Epithelial cell of proximal tubule (primary cell): Measurements from ENCODE around the gene PDF. TPM values are rescaled to one million over a fixed set of nuclear protein-coding genes. Genes with fewer than 3 reads are reported as not detected.

Source experiments
- DNase-seq: peaks from one replicate; pipeline ENCODE4 v3.0.0-alpha.2; 2011; ENCODE audit warnings: low read depth
- H3K4me3 ChIP-seq: 2 replicates; pipeline ENCODE4 v1.5.1; 2011; ENCODE audit warnings: low read depth, mild to moderate bottlenecking, low read length
- total RNA-seq: library from RNA; depleted of rRNA; stranded (reverse); fragments of >200 nt; gene quantifications from 2 replicates; pipeline ENCODE4 v1.2.3, GENCODE V29; 2015
- TF ChIP-seq, protein P1 (sequence below): conservative IDR thresholded peaks from 2 replicates; pipeline ENCODE4 v1.5.1; 2012; ENCODE audit warnings: low read depth, mild to moderate bottlenecking, low read length

The PDF gene
- total RNA-seq, 1 donor from 2014 or later: 23.8 TPM

- no peak for DNase-seq
- TF ChIP-seq, protein P1, sequence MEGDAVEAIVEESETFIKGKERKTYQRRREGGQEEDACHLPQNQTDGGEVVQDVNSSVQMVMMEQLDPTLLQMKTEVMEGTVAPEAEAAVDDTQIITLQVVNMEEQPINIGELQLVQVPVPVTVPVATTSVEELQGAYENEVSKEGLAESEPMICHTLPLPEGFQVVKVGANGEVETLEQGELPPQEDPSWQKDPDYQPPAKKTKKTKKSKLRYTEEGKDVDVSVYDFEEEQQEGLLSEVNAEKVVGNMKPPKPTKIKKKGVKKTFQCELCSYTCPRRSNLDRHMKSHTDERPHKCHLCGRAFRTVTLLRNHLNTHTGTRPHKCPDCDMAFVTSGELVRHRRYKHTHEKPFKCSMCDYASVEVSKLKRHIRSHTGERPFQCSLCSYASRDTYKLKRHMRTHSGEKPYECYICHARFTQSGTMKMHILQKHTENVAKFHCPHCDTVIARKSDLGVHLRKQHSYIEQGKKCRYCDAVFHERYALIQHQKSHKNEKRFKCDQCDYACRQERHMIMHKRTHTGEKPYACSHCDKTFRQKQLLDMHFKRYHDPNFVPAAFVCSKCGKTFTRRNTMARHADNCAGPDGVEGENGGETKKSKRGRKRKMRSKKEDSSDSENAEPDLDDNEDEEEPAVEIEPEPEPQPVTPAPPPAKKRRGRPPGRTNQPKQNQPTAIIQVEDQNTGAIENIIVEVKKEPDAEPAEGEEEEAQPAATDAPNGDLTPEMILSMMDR: no peak
- H3K4me3 ChIP-seq: peak overlapping the region; percentile 78
Measured at GRCh38 chr16:69328854-69329316, 1.5 kb downstream of the PDF start.

DNA sequence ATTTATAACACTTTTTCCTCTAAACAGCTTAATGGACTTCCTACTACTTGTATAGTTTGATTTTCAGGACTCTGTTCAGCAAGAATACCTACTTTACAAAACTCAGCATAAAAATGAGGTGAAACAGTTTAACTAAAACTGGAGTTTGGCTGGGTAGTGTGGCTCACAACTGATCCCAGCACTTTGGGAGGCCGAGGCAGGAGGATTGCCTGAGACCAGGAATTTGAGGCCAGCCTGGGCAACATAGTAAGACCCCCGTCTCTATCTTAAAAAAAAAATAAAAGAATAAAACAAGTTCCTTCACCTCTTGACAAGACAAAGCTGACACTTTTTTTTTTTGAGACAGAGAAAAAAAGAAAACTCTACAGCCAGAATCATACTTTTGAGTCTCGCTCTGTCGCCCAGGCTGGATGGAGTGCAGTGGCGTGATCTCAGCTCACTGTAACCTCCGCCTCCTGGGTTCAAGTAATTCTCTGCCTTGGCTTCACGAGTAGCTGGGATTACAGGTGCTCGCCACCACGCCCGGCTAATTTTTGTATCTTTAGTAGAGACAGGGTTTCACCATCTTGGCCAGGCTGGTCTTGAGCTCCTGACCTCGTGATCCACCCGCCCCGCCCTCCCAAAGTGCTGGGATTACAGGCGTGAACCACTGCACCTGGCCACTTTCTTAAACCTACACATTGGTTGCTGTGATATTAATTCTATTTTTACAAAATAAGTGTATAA is 2.6 kb downstream of the PDF start:
- TF ChIP-seq, protein P1: no peak
- peak overlapping the region; percentile 78 for H3K4me3 ChIP-seq
- no peak for DNase-seq

GRCh38 chr16:69326172-69326873 is 4.1 kb downstream of the PDF start:
- DNase-seq: peak; percentile 97
- peak overlapping the region; percentile 18 for H3K4me3 ChIP-seq
- TF ChIP-seq, protein P1: no peak

GRCh38 chr16:69325784-69326171 is 4.6 kb downstream of the PDF start:
- DNase-seq: no peak
- H3K4me3 ChIP-seq: peak overlapping the region; percentile 21
- TF ChIP-seq, protein P1: no peak

DNA sequence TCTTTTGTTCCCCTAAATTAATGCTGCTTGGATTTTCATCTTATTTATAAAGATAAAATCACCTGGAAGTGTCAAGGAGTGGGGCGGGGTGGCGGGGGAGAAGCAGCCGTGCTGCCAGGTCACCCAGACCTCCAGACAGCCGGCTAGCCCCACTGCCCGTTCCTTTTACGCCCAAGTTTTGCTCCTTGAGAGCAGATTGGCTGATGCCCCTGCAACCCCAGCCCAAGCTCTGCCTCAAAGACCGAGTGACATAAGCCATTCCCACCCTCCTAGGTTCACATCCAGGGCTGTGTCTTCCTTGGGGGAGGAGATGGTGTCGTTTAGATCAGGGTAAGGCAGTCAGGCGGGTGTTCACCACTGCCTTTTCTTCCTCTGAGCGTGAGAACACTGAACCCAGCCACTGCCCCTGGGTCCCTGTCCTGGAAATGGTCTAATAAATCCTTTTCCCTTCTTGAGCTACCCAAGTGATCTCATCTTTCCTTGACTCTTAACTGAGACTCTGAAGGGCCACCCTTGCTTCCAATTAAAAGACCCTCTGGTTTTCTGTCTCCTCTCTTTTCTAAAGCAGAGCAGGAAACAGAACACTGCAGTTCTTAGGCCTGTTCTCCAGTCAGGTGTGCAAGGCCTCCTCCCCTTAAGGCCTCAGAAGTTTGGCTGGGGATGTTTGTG is 5.7 kb downstream of the PDF start:
- TF ChIP-seq, protein P1: no peak
- DNase-seq: no peak
- no peak overlapping the region for H3K4me3 ChIP-seq

DNA sequence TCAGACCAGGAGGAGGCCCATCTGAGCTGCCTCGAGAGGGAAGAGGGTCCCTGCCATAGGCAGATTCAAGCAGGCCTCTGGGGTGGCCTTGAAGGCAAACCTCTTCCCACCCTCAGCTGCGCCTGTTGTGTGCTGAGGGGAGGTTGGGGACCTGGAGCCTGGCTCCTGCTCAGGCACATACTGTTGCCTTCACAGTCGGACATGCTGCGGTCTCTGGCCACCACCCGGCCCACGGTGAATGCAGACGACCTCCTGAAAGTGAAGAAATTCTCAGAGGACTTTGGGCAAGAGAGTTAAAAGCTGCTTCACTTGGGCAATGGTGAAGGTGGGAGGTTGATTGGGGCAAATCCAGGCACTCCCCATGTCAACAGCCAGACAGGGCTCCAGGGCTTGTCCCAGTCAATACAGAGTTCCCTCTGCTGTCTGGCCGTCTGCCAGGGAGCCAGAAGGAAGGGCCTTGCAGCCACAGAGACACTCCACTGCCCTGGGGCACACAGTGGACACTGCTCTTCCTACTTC is 6.3 kb downstream of the PDF start:
- H3K4me3 ChIP-seq: no peak overlapping the region
- TF ChIP-seq, protein P1: no peak
- DNase-seq: no peak
